GM21526 (cell line): ENCODE results near the gene ABCD4.

Experiments
- ATAC-seq: cut with Tn5 transposase; IDR thresholded peaks from one replicate; pipeline ENCODE4 v1.9.1; 2021; ENCODE audit warnings: moderate library complexity; ENCODE audit not compliant: unreplicated experiment, low FRiP score

The ABCD4 gene

GRCh38 chr14:74238974-74239847 lies 63.5 kb downstream of the ABCD4 start, which contains the start of gene VSX2:
Gene VSX2 (plus strand): TSS chr14:74239449. CDS start chr14:74239562, 113 bp downstream.
- no peak for ATAC-seq

GRCh38 chr14:74237441-74237840 lies 65.3 kb downstream of the ABCD4 start:
- ATAC-seq, result no peak
